MM.1S (cell line): Measurements from ENCODE around the gene KRT84.

Experiments
- CTCF ChIP-seq: fragments of 300-600 bp; sonication (generic); IDR thresholded peaks from 2 replicates; pipeline ENCODE4 v1.5.1; 2016; ENCODE audit warnings: antibody characterized with exemption, low read length, mixed read lengths
- EZH2 ChIP-seq: fragments of 300-600 bp; sonication (generic); optimal IDR thresholded peaks from 2 replicates; pipeline ENCODE3; 2017; ENCODE audit warnings: low read depth, mild to moderate bottlenecking, antibody characterized with exemption, low read length, mixed read lengths

DNA sequence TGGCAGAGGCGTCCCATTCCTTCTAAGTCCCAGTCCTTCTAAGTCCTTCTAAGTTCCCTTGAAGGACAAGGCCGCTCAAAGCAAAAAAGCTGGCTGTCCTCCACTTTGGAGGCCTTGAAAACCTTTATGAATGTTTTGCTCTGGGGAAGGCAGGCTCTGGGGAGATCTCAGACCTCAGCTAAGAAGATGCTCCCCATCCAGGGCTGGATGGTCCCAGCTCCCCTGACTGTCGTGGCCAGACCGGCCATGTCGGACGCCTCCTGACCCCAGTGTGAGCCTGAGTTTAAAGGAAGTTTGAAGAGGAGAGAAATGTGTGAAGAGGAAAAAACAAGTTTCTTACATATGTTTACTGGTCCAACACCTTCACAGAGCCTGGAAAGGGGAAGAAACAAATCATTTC lies 5.9 kb downstream of the KRT84 start:
- TF ChIP-seq CTCF (no peak), EZH2 (no peak)
